ENCODE measurements around the gene RARG.

GRCh38 chr12:53170876-53171724 lies 60.9 kb downstream of the RARG start:
- TF ChIP-seq CTCF (IDR thresholded peaks at IDR 0.05) (no peak), POLR2A (IDR thresholded peaks at IDR 0.05) (no peak)

Data from heart left ventricle (tissue), 13 donors.